Glomerular visceral epithelial cell (primary cell): ENCODE results near the gene DNASE1L1.

Source experiments
- DNase-seq: peaks from one replicate; pipeline ENCODE4 v3.0.0-alpha.2; 2016; ENCODE audit errors: extremely low spot score

The DNASE1L1 gene, protein sequence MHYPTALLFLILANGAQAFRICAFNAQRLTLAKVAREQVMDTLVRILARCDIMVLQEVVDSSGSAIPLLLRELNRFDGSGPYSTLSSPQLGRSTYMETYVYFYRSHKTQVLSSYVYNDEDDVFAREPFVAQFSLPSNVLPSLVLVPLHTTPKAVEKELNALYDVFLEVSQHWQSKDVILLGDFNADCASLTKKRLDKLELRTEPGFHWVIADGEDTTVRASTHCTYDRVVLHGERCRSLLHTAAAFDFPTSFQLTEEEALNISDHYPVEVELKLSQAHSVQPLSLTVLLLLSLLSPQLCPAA

DNA sequence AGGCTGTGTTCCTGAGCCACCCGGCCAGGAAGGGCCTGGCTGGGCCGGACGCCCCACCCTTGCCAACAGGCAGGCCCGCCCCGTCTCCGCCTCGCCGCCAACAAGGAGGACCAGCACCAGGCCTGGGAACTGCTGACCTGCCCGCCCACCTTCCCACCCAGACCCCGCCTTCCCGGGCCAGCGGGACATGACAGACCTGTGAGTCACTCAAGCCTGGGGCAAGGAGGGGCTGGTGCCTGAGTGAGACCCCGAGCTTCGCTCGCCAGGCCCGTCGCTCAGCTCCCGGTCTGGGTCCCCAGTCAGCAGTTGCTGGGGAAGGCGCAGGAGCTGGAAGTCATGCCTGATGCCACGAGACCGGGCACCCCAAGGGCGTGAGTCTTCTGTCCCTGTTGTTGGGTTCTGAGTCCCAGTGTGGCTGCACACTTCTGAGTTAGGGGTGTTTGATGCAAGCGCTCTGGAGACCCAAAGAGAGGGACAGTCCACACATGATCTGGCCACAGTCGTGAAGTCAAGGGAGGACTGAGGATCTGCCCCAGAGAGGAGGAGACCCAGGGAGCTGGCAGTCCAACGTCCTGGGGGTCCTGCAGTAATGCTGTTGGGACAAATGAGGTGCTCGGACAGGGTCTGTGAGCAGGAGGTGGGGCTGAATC is at the start of gene DNASE1L1:
Gene DNASE1L1, minus strand, starts transcription at position 33 of the 650 bp plus-strand sequence. CDS start 3,686 bp downstream, outside the sequence.
- peak; percentile 88 for DNase-seq

DNA sequence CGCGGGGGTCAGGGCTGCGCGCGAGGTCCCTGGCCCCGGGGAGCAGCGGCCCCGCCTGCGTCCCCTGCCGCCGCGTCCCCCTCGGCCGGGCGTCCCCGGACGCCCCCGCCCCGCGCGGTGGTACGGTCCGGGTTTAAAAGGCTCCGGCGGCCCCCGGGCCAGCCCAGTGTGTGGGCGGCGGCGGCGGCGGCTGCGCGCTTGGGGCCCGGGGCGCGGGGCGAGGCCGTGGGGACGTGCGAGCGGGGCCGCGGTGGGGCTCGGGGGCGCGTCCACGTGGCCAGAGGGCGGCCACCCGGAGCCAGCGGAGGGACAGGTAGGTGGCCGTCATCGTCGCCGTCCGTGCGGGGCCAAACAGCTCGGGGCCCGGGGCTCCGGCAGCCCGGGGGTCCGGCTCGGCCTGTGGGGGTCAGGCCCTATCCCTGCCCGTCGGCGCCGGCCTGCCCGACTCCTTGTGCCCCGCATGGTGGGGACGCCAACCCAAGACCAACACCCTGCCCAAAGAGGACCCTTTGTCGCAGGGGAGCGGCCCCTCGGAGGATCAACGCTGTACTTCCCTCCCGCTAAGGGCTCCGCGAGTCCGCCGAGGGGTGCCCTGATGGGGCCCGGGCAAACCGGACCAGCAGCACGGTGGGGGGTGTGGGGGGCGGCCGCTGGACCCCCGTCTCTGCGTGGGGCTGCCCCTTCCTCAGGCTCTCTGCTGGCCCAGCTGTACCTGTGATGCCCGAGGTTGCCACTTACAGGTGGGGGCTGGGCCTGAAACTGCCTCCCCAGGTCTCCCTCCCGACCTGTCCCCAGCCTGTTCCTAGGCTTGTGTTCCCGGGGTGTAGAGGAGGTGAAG is 49.3 kb upstream of the DNASE1L1 start, which contains the start of gene PLXNA3:
Gene PLXNA3, plus strand, starts transcription at position 166 of the 838 bp plus-strand sequence. CDS start 1,903 bp downstream, outside the sequence.
- peak; percentile 54 for DNase-seq

DNA sequence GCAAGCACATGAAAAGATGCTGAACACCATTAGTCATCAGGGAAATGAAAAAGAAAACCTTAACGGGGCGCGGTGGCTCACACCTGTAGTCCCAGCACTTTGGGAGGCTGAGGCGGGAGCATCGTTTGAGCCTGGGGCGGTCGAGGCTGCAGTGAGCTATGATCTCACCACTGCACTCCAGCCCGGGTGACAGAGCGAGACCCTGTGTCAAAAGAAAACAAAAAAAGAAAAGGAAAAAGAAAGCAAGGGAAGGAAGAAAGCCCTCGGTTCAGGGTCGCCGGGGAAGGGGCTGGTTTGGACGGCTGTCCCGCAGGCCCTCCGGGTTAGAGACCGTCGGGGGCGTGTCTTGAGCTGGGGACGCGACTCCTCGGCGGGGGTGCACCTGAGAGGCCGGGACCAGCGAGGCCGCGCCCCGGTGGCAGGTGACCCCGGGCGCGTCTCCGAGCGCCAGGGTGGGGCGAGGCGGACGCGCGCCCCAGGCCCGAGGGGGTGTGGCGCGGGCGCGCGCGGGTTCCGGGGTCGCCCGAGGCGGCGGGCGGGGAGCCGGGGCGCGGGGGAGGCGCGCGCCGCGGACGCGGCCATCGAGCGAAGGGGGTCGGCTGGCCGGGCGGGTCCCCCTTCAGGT is 48.5 kb upstream of the DNASE1L1 start:
- peak; percentile 43 for DNase-seq

DNA sequence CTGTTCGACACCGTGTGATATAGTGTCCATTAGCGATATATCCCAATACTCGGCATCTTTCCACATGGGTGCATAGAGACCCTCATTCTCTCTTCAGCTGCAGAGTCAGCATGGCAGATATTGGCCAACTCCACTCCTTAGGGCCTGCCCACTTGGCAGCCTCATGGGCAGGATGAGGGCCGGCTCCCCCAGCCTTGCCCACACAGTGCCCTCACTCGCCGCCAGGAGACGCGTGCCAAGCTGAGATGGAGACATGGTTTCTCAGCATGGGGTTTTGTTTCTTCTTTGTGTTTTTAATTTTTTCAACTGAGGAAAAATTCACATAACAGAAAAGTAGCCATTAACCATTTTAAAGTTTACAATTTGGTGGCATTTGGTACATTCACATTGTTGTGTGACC is 43.8 kb upstream of the DNASE1L1 start:
- DNase-seq = no peak

DNA sequence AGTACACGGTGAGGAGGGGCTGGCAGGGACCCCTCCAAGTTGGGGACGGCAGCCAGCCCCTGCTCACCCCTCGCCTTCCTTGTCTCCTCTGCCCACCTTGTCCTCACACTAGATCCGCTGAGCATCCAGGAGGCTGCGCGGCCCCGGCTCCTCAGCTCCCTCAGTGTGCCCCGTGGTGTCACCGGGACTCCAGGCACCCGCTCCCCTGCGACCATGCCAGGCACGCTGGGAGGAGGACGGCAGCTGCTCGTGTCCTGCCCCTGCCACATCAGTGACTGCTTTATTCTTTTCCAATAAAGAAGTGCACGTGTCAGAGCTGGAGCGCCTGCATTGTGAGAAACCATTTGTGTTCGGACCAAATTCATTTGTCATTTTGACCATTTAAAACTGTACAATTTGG is 41.3 kb upstream of the DNASE1L1 start:
- no peak for DNase-seq

DNA sequence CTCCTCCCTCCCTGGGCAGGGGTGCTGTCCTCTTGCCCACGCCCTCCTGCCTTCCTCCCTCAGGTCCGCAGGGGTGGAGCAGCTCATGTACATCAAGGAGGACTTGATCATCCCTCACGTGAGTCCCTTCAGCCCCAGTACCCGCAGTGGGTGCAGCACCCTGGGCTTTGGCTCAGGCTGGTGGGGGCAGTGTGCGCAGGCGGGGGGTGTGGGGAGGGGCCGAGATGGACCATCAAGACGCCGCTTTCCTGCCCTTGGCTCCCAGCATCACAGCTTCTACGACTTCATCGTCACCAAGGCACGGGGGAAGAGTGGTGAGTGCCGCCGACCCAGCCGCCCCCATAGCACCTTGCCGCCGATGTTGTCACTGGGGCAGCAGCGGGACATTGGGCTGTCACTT is 40.6 kb upstream of the DNASE1L1 start:
- DNase-seq = no peak

DNA sequence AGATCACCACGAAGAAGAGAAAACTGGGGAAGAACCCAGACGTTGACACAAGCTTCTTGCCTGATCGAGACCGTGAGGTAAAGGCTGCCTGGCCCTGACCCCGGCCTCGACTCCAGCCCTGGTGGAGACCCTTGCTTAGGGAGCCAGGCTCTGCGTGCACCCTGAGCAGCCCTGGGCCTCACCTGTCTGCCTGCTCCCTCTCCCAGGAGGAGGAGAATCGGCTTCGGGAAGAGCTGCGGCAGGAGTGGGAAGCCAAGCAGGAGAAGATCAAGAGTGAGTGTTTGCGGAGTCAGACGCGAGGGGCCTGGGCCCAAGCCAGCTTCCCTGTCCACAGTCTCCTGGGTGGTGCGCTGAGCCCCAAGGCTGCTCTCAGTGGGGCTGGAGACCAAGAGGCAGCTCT is 39.4 kb upstream of the DNASE1L1 start:
- no peak for DNase-seq

DNA sequence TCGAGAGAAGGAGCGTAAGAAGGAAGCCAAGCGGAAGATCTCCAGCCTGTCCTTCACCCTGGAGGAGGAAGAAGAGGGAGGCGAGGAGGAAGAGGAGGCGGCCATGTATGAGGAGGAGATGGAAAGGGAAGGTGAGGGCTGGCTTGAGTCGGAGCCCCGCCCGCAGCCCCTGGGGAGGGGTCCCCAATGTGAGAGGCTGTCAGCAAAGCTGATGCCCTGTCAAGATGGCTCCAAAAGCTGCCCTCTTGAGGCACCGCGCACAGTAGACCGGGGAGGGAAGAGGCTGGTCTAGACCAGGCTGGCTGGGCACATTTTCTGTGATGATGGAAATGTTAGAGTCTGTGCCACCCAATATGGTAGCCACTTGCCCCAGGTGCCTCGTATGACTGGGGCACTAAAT is 37.4 kb upstream of the DNASE1L1 start:
- no peak for DNase-seq

DNA sequence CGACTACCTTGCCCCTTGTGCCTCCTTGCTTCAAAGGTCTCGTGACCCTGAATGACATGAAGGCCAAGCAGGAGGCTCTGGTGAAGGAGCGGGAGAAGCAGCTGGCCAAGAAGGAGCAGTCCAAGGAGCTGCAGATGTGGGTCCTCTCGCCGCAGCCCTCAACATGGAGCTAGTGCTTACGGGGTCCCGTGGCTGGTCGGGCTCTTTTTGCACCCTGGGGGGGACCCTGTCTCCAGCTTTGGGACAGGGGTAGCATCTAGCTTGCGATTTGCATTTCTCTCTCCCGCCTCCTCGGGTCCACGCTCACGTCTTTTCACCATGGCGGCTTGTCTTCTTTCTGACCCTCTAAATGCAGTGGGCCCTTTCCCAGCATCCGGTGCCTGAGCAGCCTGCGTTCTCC is 36.7 kb upstream of the DNASE1L1 start:
- DNase-seq = no peak

DNA sequence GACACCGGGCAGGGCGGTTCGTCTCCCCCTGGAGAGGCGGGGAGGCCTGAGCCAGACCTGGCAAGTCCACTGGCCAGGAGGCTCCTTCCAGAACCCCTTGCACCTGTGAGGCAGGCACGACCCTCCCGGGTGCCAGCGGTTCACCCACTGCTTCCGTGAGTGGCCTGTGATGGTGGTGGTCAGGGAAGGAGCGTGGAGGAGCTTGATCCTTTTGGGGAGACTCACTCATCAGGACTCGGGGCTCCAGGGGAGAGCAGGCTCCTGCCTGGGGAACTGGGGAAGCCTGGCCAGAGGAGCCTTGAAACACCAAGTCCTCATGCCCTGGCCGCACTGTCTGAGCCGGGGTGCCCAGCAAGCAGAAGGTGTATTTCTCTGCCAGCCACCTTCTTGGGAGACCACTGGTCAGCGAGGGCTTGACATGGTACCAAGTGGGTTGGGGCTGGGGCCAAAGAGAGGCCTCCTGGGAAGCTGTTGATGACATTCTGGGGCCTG is 35.7 kb upstream of the DNASE1L1 start:
- DNase-seq = no peak

DNA sequence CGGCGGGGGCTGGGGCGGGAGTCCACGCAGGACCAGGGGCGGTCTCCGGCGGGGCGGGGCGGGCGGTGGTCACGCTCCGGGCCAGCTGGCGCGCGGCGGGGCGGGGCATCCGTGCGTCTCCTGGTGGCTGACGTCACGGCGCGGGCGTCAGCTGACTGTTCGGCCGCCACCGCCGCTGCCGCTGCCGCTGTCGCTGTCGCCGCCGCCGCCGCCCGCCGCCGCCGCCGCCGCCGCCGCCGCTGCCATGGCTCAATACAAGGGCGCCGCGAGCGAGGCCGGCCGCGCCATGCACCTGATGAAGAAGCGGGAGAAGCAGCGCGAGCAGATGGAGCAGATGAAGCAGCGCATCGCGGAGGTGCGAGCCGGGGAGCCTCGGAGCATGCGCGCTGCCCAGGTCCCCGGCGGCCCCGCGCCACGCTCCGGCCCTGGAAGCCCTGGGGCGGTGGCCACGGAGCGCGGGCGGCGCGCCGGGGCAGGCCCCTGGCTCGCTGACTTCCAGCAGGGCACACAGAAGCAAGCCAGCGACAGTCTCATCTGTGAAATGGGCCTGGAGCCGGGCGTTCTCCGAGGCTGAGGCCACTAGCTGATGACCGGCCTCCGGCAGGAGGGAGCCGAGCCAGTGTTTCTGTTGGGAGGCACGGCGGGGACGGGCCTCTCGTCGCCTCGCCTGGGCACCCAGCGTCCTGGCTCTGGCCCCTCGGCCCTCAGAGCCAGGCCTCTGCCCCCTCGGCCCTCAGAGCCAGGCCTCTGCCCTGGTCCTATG is 35.1 kb upstream of the DNASE1L1 start, which contains the start of gene FAM50A:
Gene FAM50A, plus strand, starts transcription at position 150 of the 763 bp plus-strand sequence. Its CDS starts 95 bp downstream, at position 245.
- peak; percentile 61 for DNase-seq

DNA sequence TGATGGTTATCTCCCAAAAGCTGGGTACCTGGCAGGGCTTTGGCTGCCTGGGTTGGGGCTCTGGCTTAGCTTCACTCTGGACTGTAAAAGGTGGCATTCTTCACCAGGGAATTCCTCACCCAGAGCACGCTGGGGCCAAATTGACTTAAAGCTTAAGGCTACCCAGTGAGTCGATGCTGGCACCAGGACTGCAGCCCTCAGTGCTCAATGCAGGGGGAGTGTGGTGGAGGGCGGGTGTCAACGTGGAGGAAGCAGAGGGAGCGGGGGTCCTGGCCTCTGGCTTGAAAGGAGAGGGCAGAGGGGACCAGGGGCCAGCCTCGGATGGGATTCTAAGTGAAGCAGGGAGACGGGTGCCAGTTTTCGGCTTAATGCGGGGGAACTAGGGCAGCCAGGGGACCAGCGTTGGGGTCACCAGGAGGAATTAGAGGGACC is 34.4 kb upstream of the DNASE1L1 start:
- no peak for DNase-seq

DNA sequence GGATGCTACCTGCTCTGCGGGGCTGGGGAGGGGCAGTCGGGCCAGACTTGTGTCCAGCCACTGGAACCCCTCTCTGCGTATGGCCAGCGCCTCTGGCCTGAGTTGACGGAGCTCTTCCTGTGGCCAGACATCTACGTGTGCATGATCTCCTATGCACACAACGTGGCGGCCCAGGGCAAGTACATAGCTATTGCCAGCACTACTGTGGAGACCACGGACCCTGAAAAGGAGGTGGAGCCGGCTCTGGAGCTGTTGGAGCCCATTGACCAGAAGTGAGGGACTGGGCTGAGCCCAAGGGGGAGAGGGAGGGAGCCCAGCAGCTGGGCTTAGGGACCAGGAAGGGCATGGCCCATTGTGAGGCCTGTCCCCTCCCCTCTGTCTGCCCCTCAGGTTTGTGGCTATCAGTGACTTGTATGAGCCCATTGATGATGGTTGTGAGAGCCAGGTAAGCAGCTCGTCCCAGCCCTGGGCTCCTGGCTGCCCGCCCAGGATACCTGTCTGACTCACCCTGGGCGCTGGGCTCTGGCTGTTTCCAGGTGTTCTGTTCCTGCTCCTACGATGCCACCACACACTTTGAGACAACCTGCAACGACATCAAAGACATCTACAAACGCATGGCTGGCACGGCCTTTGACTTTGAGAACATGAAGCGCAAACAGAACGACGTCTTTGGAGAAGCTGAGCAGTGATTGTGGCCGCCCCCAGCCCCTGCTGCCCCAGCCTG is 33.1 kb upstream of the DNASE1L1 start:
- DNase-seq = no peak

DNA sequence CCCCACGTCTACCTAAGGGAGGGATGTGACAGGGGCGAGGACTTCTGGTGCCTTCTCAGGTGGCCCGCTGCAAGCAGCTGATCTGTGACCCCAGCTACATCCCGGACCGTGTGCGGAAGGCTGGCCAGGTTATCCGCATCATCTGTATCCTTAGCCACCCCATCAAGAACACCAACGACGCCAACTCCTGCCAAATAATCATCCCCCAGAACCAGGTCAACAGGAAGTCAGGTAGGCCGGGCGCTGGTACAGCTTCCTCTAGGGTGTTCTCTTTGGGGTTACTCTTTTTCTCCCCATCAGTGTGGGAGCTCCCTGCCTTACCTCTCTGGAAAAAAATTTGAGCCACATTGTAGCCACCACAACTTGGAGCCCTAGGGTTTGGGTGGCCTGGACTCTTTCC is 32.5 kb upstream of the DNASE1L1 start:
- DNase-seq = no peak

DNA sequence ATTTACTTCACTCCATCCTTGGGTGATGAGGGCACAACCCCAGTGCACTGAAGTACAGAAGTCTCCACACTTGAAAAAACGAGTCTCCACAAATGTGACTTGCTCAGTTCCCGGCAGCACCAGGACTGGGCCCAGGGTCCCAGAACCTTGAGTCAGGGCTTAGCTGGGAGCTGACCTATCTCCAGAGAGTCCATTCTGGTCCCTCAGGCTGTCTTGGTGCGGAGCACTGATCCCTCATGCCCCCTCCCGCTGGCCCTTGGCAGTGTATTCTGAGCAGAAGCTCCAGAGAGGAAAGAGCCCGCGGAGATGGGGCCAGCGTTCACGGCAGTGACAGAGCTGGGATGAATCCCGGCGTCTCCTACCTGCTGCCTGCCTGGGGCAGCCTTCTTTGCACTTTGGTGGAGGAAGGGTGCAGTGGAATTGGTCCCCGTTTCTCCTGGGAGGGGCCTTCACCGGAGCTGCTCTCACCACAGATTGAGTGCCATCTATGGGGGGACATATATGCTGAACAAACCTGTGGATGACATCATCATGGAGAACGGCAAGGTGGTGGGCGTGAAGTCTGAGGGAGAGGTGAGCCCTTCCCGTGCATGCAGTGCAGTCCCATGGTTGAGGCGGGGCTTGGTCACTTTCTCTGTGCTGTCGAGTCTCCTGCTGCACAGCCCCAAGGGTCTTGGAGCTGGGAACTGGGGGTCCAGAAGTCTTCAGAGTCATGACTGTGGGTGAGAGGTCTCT is 31.7 kb upstream of the DNASE1L1 start:
- DNase-seq = no peak

DNA sequence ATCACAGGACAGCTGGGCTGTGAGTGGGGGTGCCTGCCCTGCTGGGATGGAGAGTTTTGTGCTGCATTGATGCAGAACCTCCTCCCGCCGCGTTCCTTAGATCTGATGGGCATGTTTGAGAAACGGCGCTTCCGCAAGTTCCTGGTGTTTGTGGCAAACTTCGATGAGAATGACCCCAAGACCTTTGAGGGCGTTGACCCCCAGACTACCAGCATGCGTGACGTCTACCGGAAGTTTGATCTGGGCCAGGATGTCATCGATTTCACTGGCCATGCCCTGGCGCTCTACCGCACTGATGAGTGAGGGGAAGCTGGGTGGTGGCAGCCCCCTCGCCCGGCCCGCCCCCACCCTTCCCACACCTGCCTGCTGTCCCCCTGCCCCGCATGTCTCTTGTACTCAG is 30.8 kb upstream of the DNASE1L1 start:
- no peak for DNase-seq

DNA sequence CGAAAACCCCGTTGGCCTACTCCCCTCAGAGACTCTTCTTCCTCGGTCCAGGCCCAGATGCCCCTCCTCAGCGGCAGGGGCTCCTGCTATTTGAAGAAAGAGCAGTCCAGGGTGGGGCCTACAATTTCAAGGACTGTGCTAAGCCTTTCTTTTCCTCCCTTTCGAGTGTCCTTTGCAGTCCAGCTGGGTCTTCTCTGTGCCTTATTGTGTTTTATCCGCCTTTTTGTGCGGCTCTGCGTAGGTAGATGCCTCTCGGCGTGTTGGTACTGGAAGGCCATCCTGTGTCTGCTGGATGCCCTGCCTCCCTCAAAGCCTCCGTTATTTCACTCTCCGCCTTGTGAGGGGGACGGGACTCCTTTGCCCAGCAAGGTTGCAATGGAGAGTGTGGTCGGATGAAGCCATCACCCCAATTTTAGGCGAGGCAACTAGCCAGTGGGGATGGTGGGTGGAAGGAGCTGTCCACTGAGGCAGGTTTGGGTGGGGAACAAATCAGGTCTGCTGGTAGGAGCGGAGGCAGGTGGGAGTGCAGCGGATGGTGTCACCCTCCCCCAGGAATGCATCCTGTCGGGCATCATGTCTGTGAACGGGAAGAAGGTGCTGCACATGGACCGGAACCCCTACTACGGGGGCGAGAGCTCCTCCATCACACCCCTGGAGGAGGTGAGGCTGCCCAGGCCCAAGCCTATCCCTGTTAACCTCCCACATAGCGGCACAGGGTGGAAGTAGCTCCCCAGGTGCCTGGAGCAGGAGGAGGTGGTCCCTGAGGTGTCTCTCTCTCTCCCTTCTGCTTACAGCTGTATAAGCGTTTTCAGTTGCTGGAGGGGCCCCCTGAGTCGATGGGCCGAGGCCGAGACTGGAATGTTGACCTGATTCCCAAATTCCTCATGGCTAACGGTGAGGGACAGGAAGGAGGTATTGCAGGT is 29.2 kb upstream of the DNASE1L1 start:
- DNase-seq = no peak

DNA sequence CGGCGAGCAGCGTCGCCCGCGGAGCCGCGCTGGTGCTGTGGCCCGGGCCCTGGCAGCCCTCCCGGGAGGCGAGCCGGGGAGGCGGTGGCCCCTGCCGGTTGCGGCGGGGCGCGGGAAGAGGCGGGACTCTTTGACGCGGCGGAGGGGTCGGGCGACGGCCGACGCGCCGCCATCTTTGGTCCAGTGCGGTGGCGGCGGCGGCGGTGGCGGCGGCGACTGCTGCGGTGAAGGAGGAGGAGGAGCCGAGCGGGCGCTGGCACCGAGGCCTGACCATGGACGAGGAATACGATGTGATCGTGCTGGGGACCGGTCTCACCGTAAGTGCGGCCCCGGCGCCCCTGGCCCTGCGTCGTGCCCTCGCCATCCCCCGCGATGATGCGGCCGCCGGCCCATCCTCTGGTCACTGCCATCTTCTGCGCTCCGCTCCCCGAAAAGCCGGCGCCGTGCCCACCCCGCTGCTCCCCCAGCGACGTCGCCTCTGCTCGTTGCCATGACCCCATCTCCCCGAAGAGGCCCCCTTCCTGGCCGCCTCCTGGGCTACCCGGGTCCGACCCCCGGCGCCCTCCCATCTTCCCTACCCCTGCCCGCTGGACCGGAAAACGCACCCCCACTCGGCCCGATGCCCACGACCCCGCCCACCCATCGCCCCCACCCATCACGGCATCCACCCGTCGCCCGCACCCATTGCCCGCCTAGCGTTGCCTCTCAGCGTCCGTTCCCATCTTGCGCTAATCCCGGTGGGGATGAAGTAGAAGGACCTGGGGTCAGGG is 28.1 kb upstream of the DNASE1L1 start, which contains the start of gene GDI1:
Gene GDI1, plus strand, starts transcription at position 172 of the 770 bp plus-strand sequence. Its CDS starts 101 bp downstream, at position 273.
- peak; percentile 55 for DNase-seq
